HEK293 (cell line): ENCODE results near the gene CCDC183.
"Not testable (repeated sequence)": the region's sequence is repeated elsewhere in the genome, so short reads cannot be mapped to it uniquely, and the experiment has no call there.

Source experiments
- CTCF ChIA-PET: fragments of 350-600 bp; formaldehyde crosslinking; extraction: SDS; loops from one replicate; lab custom pipeline; 2021; ENCODE audit warnings: antibody characterized with exemption; lab: Yijun Ruan, JAX
- POLR2A ChIA-PET: fragments of 300-600 bp; formaldehyde crosslinking; extraction: SDS; loops from one replicate; lab custom pipeline; 2020; ENCODE audit warnings: antibody characterized with exemption, inconsistent platforms; lab: Yijun Ruan, JAX
- H3K27ac ChIP-seq: fragments of 200-500 bp; sonication (Bioruptor generic); 2 replicates; pipeline ENCODE4 v1.5.1; 2014; ENCODE audit warnings: low read depth, low read length, control low read depth, inconsistent platforms; ENCODE audit errors: extremely low read depth
- H3K36me3 ChIP-seq, 2 experiments: fragments of 200-500 bp in 1 of 2; sonication (Bioruptor generic) in 1 of 2; 1 replicate in 1 of 2; 2 replicates in 1 of 2; pipeline ENCODE4 v1.5.1; 2014 to 2017; ENCODE audit warnings: inconsistent platforms in 2 of 2, low read length in 2 of 2; ENCODE audit not compliant: control insufficient read depth in 2 of 2, insufficient read depth in 1 of 2
- H3K4me1 ChIP-seq: fragments of 200-500 bp; sonication (Bioruptor generic); 2 replicates; pipeline ENCODE4 v1.5.1; 2014; ENCODE audit warnings: mild to moderate bottlenecking, low read length, inconsistent platforms; ENCODE audit not compliant: control insufficient read depth, insufficient read depth
- H3K4me3 ChIP-seq: 2 replicates; pipeline ENCODE4 v1.5.1; 2011; ENCODE audit warnings: low read depth, mild to moderate bottlenecking, control low read depth, low read length, moderate library complexity
- H3K9me3 ChIP-seq: fragments of 200-500 bp; sonication (Bioruptor generic); 2 replicates; pipeline ENCODE4 v1.5.1; 2014; ENCODE audit warnings: low read depth, low read length, inconsistent platforms; ENCODE audit not compliant: control insufficient read depth, insufficient read depth
- GLIS1 ChIP-seq: fragments of 450-650 bp; formaldehyde crosslinking; IDR thresholded peaks from 2 replicates; pipeline ENCODE4 v1.5.1; 2016; ENCODE audit warnings: missing biosample characterization, missing genetic modification characterization
- HOXD13 ChIP-seq: sonication (generic); formaldehyde crosslinking; IDR thresholded peaks from 2 replicates; pipeline ENCODE4 v1.8.0; 2022; ENCODE audit warnings: missing genetic modification reagents, borderline replicate concordance
- SCRT1 ChIP-seq: fragments of 450-650 bp; formaldehyde crosslinking; IDR thresholded peaks from 2 replicates; pipeline ENCODE4 v1.5.1; 2016; ENCODE audit warnings: missing biosample characterization, missing genetic modification characterization, borderline replicate concordance
- SP2 ChIP-seq: fragments of 450-650 bp; formaldehyde crosslinking; IDR thresholded peaks from 2 replicates; pipeline ENCODE4 v1.5.1; 2016; ENCODE audit warnings: missing biosample characterization, missing genetic modification characterization
- YY1 ChIP-seq: fragments of 450-650 bp; formaldehyde crosslinking; IDR thresholded peaks from 2 replicates; pipeline ENCODE4 v1.5.1; 2018; ENCODE audit warnings: missing biosample characterization, missing genetic modification characterization
- ZNF121 ChIP-seq: fragments of 450-650 bp; formaldehyde crosslinking; IDR thresholded peaks from 2 replicates; pipeline ENCODE4 v1.5.1; 2016; ENCODE audit warnings: missing biosample characterization, missing genetic modification characterization
- ZNF280D ChIP-seq: fragments of 450-650 bp; formaldehyde crosslinking; IDR thresholded peaks from 2 replicates; pipeline ENCODE4 v1.5.1; 2016; ENCODE audit warnings: missing biosample characterization, missing genetic modification characterization
- ZNF37A ChIP-seq: fragments of 450-650 bp; IDR thresholded peaks from 2 replicates; pipeline ENCODE4 v1.5.1; 2018; ENCODE audit warnings: missing biosample characterization, missing genetic modification characterization
- ZNF423 ChIP-seq: fragments of 450-650 bp; formaldehyde crosslinking; IDR thresholded peaks from 2 replicates; pipeline ENCODE4 v1.5.1; 2016; ENCODE audit warnings: missing biosample characterization, missing genetic modification characterization
- ZNF518A ChIP-seq: fragments of 450-650 bp; formaldehyde crosslinking; conservative IDR thresholded peaks from 2 replicates; pipeline ENCODE4 v1.5.1; 2016; ENCODE audit warnings: low read depth, missing biosample characterization, missing genetic modification characterization
- ZNF530 ChIP-seq: fragments of 450-650 bp; formaldehyde crosslinking; IDR thresholded peaks from 2 replicates; pipeline ENCODE4 v1.5.1; 2016; ENCODE audit warnings: low read depth, missing biosample characterization, missing genetic modification characterization
- ZNF544 ChIP-seq: fragments of 450-650 bp; formaldehyde crosslinking; IDR thresholded peaks from 2 replicates; pipeline ENCODE4 v1.5.0; 2017; ENCODE audit warnings: missing biosample characterization, missing genetic modification characterization
- ZNF624 ChIP-seq: fragments of 450-650 bp; formaldehyde crosslinking; IDR thresholded peaks from 2 replicates; pipeline ENCODE4 v1.5.1; 2017; ENCODE audit warnings: missing biosample characterization, missing genetic modification characterization
- ZNF768 ChIP-seq: fragments of 450-650 bp; formaldehyde crosslinking; IDR thresholded peaks from 2 replicates; pipeline ENCODE4 v1.5.1; 2018; ENCODE audit warnings: missing biosample characterization, mild to moderate bottlenecking, missing genetic modification characterization
- ZSCAN30 ChIP-seq: fragments of 450-650 bp; IDR thresholded peaks from 2 replicates; pipeline ENCODE4 v1.5.1; 2018; ENCODE audit warnings: missing biosample characterization, mild to moderate bottlenecking, missing genetic modification characterization, moderate library complexity

CCDC183 gene

GRCh38 chr9:136786451-136786850 is 9.7 kb upstream of the CCDC183 start:
- H3K27ac ChIP-seq = no peak overlapping the region
- H3K4me3 ChIP-seq = no peak overlapping the region
- H3K4me1 ChIP-seq = peaks cover 6% of the 10 kb centered on the region
- CTCF ChIA-PET = interaction anchor here (0.5 to 6.1 kb wide), 26 partner anchors 8 to 299 kb away, joined by 3 to 61 read pairs (median 4); partner anchors contain the start of genes ABCA2, MAMDC4 and NPDC1
- H3K36me3 ChIP-seq = no peaks in the 10 kb centered on the region
- POLR2A ChIA-PET = interaction anchor here (1.6 kb wide), 1 partner anchor 249 kb away, joined by 4 read pairs; no protein-coding TSS in a partner anchor
- H3K9me3 ChIP-seq = no peaks in the 10 kb centered on the region
- TF ChIP-seq ZNF768 (tag by site-specific recombination) (no peak), ZNF624 (no peak), HOXD13 (CRISPR knock-in tag) (no peak), ZNF121 (no peak), SP2 (tag by site-specific recombination) (no peak), YY1 (tag by site-specific recombination) (no peak), ZNF280D (tag by site-specific recombination) (no peak), ZSCAN30 (tag by site-specific recombination) (no peak), ZNF544 (tag by site-specific recombination) (no peak), ZNF37A (no peak), ZNF530 (tag by site-specific recombination) (no peak), SCRT1 (tag by site-specific recombination) (no peak), ZNF518A (tag by site-specific recombination) (no peak), GLIS1 (tag by site-specific recombination) (no peak), ZNF423 (no peak)

GRCh38 chr9:136786983-136787382 is 9.2 kb upstream of the CCDC183 start:
- not testable (repeated sequence) for H3K27ac ChIP-seq, H3K9me3 ChIP-seq, H3K36me3 ChIP-seq, H3K4me3 ChIP-seq, H3K4me1 ChIP-seq
- ChIA-PET POLR2A (interaction anchor here (1.6 kb wide), 1 partner anchor 248 kb away, joined by 4 read pairs; no protein-coding TSS in a partner anchor), CTCF (interaction anchor here (0.5 to 6.1 kb wide), 36 partner anchors 9 to 976 kb away, joined by 3 to 61 read pairs (median 4); partner anchors contain the start of genes ABCA2, CLIC3, MAMDC4 and NPDC1)
